ENCODE data around the gene LPIN1.

GRCh38 chr2:11717623-11718022 lies 28.8 kb upstream of the LPIN1 start:
- TF ChIP-seq, protein P1, sequence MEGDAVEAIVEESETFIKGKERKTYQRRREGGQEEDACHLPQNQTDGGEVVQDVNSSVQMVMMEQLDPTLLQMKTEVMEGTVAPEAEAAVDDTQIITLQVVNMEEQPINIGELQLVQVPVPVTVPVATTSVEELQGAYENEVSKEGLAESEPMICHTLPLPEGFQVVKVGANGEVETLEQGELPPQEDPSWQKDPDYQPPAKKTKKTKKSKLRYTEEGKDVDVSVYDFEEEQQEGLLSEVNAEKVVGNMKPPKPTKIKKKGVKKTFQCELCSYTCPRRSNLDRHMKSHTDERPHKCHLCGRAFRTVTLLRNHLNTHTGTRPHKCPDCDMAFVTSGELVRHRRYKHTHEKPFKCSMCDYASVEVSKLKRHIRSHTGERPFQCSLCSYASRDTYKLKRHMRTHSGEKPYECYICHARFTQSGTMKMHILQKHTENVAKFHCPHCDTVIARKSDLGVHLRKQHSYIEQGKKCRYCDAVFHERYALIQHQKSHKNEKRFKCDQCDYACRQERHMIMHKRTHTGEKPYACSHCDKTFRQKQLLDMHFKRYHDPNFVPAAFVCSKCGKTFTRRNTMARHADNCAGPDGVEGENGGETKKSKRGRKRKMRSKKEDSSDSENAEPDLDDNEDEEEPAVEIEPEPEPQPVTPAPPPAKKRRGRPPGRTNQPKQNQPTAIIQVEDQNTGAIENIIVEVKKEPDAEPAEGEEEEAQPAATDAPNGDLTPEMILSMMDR (IDR thresholded peaks at IDR 0.05; ENCODE audit: low read depth, low read length) = no peak
- TF ChIP-seq POLR2A (IDR thresholded peaks at IDR 0.05; ENCODE audit: extremely low read depth, insufficient read length) = no peak
- no peak for TF ChIP-seq MAX (IDR thresholded peaks at IDR 0.05; ENCODE audit: low read depth, low read length)

All from NB4 (cell line).